CD4-positive, alpha-beta memory T cell (primary cell): ENCODE results near the gene SRGAP2C. TPM values are rescaled to one million over a fixed set of nuclear protein-coding genes. Genes with fewer than 3 reads are reported as not detected.
"Not testable (repeated sequence)": the region's sequence is repeated elsewhere in the genome, so short reads cannot be mapped to it uniquely, and the experiment has no call there.

ENCODE experiments used
- CTCF ChIA-PET: fragments of 350-600 bp; sonication (Branson Sonifier 250); formaldehyde crosslinking; loops from one replicate; lab custom pipeline; 2021; ENCODE audit warnings: inconsistent platforms; ENCODE audit not compliant: partially characterized antibody; lab: Charles Lee
- POLR2A ChIA-PET: fragments of 350-600 bp; sonication (Branson Sonifier 250); formaldehyde crosslinking; loops from one replicate; lab custom pipeline; 2021; ENCODE audit not compliant: partially characterized antibody; lab: Charles Lee
- DNase-seq, 5 donors: peaks; one replicate each; pipeline versions ENCODE4 v3.0.0 to v3.0.0-alpha.2; 2020 to 2022; ENCODE audit warnings: mixed read lengths in 1 of 5
- H3K27ac ChIP-seq: one replicate; pipeline ENCODE4 v1.7.0; 2013; ENCODE audit warnings: low read depth, low read length
- H3K27me3 ChIP-seq: 2 replicates; pipeline ENCODE4 v1.7.0; 2013; ENCODE audit warnings: mild to moderate bottlenecking, low read length, moderate library complexity; ENCODE audit not compliant: insufficient read depth
- H3K36me3 ChIP-seq: 2 replicates; pipeline ENCODE4 v1.7.0; 2013; ENCODE audit warnings: mild to moderate bottlenecking, low read length, moderate library complexity; ENCODE audit not compliant: insufficient read depth
- H3K4me1 ChIP-seq: 2 replicates; pipeline ENCODE4 v1.7.0; 2013; ENCODE audit warnings: mild to moderate bottlenecking, low read length, moderate library complexity; ENCODE audit not compliant: insufficient read depth
- H3K4me3 ChIP-seq, 2 donors: one replicate each; pipeline ENCODE4 v1.7.0; 2013; ENCODE audit warnings: low read length in 2 of 2, mild to moderate bottlenecking in 1 of 2
- H3K9me3 ChIP-seq, 2 donors: one replicate each; pipeline ENCODE4 v1.7.0; 2013; ENCODE audit warnings: low read length in 2 of 2, control low read depth in 1 of 2; ENCODE audit not compliant: control insufficient read depth in 1 of 2
- H3K27ac Mint-ChIP-seq, 7 donors: one replicate each; pipeline ENCODE4 v1.8.0; 2020 to 2021; ENCODE audit warnings: mixed read lengths in 7 of 7, mild to moderate bottlenecking in 6 of 7, inconsistent platforms in 3 of 7, moderate library complexity in 3 of 7
- H3K27me3 Mint-ChIP-seq, 2 donors: one replicate each; pipeline ENCODE4 v1.8.0; 2020 to 2021; ENCODE audit warnings: mixed read lengths in 2 of 2
- H3K36me3 Mint-ChIP-seq, 2 donors: one replicate each; pipeline ENCODE4 v1.8.0; 2020 to 2021; ENCODE audit warnings: mixed read lengths in 2 of 2, inconsistent platforms in 1 of 2, mild to moderate bottlenecking in 1 of 2
- H3K4me1 Mint-ChIP-seq, 4 donors: one replicate each; pipeline ENCODE4 v1.8.0; 2020 to 2021; ENCODE audit warnings: mixed read lengths in 4 of 4, mild to moderate bottlenecking in 1 of 4
- H3K4me3 Mint-ChIP-seq, 8 donors: one replicate each; pipeline ENCODE4 v1.8.0; 2020 to 2021; ENCODE audit warnings: mixed read lengths in 8 of 8, mild to moderate bottlenecking in 7 of 8, moderate library complexity in 6 of 8, inconsistent platforms in 3 of 8
- H3K9me3 Mint-ChIP-seq, 8 donors: one replicate each; pipeline ENCODE4 v1.8.0; 2020 to 2021; ENCODE audit warnings: mixed read lengths in 8 of 8, mild to moderate bottlenecking in 5 of 8, inconsistent platforms in 3 of 8, moderate library complexity in 1 of 8
- intact Hi-C: fragments of 100-400 bp; cut with micrococcal nuclease; formaldehyde crosslinking; loops from one replicate; pipeline ENCODE4 v1.15.1; 2023
- polyA plus RNA-seq, 2 donors: library from polyadenylated mRNA; unstranded; fragments of 300-500 nt; fragmentation: Illumina TruSeq; gene quantifications; one replicate each; pipeline ENCODE4 v1.2.3, GENCODE V29; 2021
- total RNA-seq, 2 experiments: library from RNA; stranded (reverse); gene quantifications; one replicate each; pipeline ENCODE4 v1.2.3, GENCODE V29; 2021

SRGAP2C gene
- total and polyA plus RNA-seq, 4 experiments from 2014 or later = 2.1 to 29.0 (median 16.1) TPM

GRCh38 chr1:121346654-121347053 lies 161.9 kb downstream of the SRGAP2C start:
- H3K4me3 ChIP-seq, H3K4me1 Mint-ChIP-seq, H3K27me3 ChIP-seq, H3K27me3 Mint-ChIP-seq, intact Hi-C loops, H3K9me3 Mint-ChIP-seq, DNase-seq, H3K27ac Mint-ChIP-seq, H3K4me3 Mint-ChIP-seq, POLR2A ChIA-PET, H3K36me3 ChIP-seq, H3K36me3 Mint-ChIP-seq, CTCF ChIA-PET, H3K9me3 ChIP-seq, H3K27ac ChIP-seq, H3K4me1 ChIP-seq: not testable (repeated sequence)

GRCh38 chr1:121347476-121347875 lies 162.7 kb downstream of the SRGAP2C start:
- H3K4me3 Mint-ChIP-seq, intact Hi-C loops, H3K4me1 Mint-ChIP-seq, H3K4me1 ChIP-seq, H3K36me3 Mint-ChIP-seq, DNase-seq, H3K27ac ChIP-seq, H3K36me3 ChIP-seq, H3K9me3 Mint-ChIP-seq, H3K4me3 ChIP-seq, H3K27me3 ChIP-seq, H3K27me3 Mint-ChIP-seq, CTCF ChIA-PET, POLR2A ChIA-PET, H3K9me3 ChIP-seq: not testable (repeated sequence)
- peak overlapping the region in 1 of 7 donors; percentile 42 for H3K27ac Mint-ChIP-seq

GRCh38 chr1:121348115-121348514 lies 163.3 kb downstream of the SRGAP2C start:
- H3K4me1 Mint-ChIP-seq, H3K36me3 ChIP-seq, H3K9me3 Mint-ChIP-seq, H3K4me3 ChIP-seq, H3K27me3 ChIP-seq, H3K36me3 Mint-ChIP-seq, CTCF ChIA-PET, H3K27ac Mint-ChIP-seq, H3K9me3 ChIP-seq, H3K27me3 Mint-ChIP-seq, POLR2A ChIA-PET, DNase-seq, H3K27ac ChIP-seq, intact Hi-C loops, H3K4me3 Mint-ChIP-seq, H3K4me1 ChIP-seq: not testable (repeated sequence)

GRCh38 chr1:121349332-121349967 lies 164.7 kb downstream of the SRGAP2C start:
- H3K36me3 Mint-ChIP-seq, DNase-seq, H3K4me3 Mint-ChIP-seq, H3K9me3 Mint-ChIP-seq, H3K27me3 Mint-ChIP-seq, H3K36me3 ChIP-seq, H3K9me3 ChIP-seq, H3K4me3 ChIP-seq, H3K27ac ChIP-seq, intact Hi-C loops, CTCF ChIA-PET, POLR2A ChIA-PET, H3K4me1 ChIP-seq, H3K27me3 ChIP-seq, H3K4me1 Mint-ChIP-seq, H3K27ac Mint-ChIP-seq: not testable (repeated sequence)

GRCh38 chr1:121355711-121356420 lies 171.1 kb downstream of the SRGAP2C start:
- H3K9me3 ChIP-seq, H3K36me3 ChIP-seq, H3K27me3 Mint-ChIP-seq, H3K4me3 Mint-ChIP-seq, H3K4me3 ChIP-seq, H3K9me3 Mint-ChIP-seq, H3K27me3 ChIP-seq, H3K27ac ChIP-seq, intact Hi-C loops, H3K27ac Mint-ChIP-seq, H3K36me3 Mint-ChIP-seq, POLR2A ChIA-PET, CTCF ChIA-PET, H3K4me1 Mint-ChIP-seq, H3K4me1 ChIP-seq, DNase-seq: not testable (repeated sequence)

GRCh38 chr1:121356819-121357218 lies 172.0 kb downstream of the SRGAP2C start:
- H3K27me3 Mint-ChIP-seq, H3K4me1 ChIP-seq, H3K36me3 ChIP-seq, DNase-seq, H3K27me3 ChIP-seq, H3K9me3 Mint-ChIP-seq, H3K27ac Mint-ChIP-seq, CTCF ChIA-PET, H3K9me3 ChIP-seq, H3K4me3 ChIP-seq, intact Hi-C loops, H3K36me3 Mint-ChIP-seq, H3K4me1 Mint-ChIP-seq, POLR2A ChIA-PET, H3K27ac ChIP-seq, H3K4me3 Mint-ChIP-seq: not testable (repeated sequence)

- intact Hi-C loops, H3K4me1 Mint-ChIP-seq, H3K36me3 ChIP-seq, H3K27me3 Mint-ChIP-seq, CTCF ChIA-PET, H3K9me3 Mint-ChIP-seq, DNase-seq, H3K4me3 Mint-ChIP-seq, H3K27me3 ChIP-seq, H3K4me3 ChIP-seq, H3K4me1 ChIP-seq, H3K27ac ChIP-seq, POLR2A ChIA-PET, H3K27ac Mint-ChIP-seq, H3K36me3 Mint-ChIP-seq, H3K9me3 ChIP-seq: not testable (repeated sequence)
Measured at GRCh38 chr1:121360531-121360930, 175.8 kb downstream of the SRGAP2C start.
